ENCODE measurements around the gene UAP1.

Gene UAP1

DNA sequence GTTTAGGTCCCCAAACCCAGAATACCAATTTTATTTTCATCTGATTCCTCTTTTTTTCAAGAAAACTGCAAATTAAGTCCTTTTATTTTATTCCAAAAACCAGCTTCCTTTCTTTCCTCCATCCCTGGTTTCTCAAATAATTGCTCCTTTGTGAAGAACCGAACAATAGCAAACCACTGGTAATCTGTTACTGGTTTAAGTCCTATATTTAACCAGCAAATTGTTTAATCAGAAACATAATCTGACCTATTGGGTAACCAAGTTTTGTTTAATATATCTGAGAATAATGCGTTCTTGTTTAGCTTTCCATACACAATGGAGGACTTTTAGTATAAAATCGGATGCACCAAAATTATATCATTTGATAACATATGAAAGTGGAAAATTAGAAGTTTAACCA lies 57.6 kb downstream of the UAP1 start:
- DNase-seq = no peak

DNA sequence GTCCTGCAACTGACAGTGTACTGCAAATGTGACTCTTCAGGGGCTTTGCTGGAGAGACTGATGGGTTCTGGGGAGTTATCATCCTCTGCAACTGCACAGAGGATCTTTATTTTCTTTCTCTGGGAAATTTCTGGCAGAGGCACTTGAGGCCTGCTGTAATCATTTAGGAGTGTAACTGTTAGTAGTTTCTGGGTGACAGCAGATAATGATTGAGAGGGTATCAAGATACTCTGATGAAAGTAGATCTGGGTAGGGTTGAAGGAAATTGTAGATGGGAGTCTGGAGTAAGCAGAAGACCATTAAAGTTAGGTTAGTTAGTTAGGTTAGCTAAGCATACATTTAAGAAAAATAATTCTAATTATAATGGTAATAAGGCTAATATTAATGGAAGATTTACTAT lies 59.7 kb downstream of the UAP1 start:
- no peak for DNase-seq

- no peak for DNase-seq
These were observed 64.2 kb downstream of the UAP1 start for GRCh38 chr1:162625679-162626078.

- no peak for DNase-seq
These were observed 64.6 kb downstream of the UAP1 start for GRCh38 chr1:162626094-162626493.

- DNase-seq = no peak
These were observed 65.2 kb downstream of the UAP1 start for GRCh38 chr1:162626761-162627160.

- no peak for DNase-seq
These were observed 66.3 kb downstream of the UAP1 start for GRCh38 chr1:162627662-162628296.

DNA sequence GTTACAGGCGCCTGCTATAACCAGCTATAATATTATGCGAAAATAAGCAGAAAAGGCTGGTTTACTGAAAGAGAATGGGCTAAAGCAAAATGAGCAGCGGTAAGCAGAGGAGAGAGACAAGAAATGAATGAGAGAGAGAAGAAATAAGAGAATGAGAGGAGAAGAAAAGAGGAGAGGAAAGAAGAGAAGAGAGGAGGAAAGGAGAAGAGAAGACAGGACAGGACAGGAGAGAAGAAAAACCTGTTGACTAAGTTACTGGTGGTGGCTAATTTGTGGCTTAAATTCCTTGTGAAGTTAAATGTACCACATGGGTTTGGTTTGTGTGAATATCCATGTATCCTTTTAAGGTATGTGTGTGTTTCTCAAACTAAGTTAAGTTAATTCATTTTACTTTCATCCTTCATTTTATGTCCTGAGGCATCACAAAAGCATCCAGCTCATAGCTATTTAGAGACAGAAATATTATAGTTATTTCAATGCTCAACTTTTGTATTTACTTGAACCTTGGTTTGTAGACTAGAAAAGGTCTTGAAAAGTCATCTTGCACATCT lies 67.6 kb downstream of the UAP1 start:
- DNase-seq = no peak

DNA sequence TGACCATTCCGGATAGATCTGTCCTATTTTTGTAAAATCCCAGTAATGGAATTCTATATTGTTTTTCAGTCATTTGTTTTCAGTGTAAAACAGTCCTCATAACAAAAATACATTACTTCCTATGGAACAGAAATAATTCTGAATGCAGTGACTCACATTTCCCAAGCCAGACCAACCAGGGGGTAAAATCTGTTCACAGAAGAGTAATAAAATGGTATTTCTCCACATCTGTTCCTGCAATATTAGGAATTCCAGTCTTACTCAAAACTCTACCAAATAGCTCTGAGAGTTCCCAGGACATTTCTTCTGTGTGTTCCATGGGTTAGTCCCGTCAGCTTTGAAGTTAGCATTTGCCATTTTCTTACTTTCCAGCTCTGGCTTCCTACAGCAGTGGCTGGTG lies 68.1 kb downstream of the UAP1 start:
- no peak for DNase-seq

GRCh38 chr1:162631546-162632191 lies 70.1 kb downstream of the UAP1 start:
- no peak for DNase-seq

DNA sequence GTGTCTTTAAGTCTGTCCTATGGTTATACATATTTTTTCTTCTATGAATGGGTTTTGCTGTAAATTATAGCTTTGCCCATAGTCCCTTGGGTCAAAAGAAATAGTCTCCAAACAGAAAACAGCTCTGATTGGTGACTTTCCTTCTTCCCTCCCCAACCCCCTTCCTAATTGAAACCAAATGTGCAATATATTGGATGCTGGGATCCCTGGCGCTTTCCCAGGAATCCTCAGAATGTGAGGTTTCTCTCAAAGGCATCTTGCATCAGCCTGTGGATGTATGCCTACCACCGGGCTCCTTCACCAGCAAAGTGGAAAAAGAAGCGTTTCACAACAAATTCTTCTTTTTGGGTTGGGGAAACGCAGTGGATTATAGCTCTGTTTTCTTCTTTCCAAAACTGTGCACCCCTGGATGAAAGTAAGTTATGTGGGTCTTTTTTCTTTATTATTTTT lies 70.7 kb downstream of the UAP1 start, which contains the start of gene DDR2:
TSS of gene DDR2 (plus strand) at position 248 of the 450 bp plus-strand sequence. CDS start 86,600 bp downstream, outside the sequence.
- DNase-seq = no peak

- no peak for DNase-seq
These were observed 71.2 kb downstream of the UAP1 start for GRCh38 chr1:162632698-162633080.

DNA sequence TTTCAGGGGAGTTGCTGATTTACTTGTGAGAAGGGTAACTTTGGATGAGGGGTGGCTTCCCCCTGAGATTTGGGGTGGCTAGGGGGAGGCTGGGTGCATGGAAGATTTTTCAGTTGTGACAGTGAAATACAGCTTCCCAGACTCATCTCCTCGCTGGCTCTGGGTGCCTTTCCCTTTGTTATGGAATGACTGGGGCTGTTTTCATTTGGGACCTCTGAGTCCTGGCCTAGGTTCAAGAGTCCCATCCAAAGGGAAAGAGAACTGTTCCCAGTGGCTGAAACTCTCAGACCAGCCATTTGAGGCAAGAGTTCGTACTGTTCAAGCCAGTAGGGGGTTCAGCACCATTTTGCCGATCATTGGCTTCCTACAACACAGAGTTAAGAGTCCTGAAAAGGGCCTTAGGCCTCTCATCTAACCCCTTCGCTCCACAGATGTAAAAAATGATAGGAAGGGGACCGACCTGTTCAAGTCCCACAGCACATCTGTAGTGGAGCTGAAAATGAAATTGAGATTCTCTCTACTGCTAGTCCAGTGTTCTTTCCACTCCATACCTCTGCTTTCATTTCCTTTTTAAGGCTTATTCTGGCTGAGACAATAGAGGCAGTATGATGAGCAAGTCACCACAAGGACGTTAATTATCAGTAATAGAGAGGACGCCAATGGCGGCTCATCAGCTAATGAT lies 71.7 kb downstream of the UAP1 start:
- no peak for DNase-seq

DNA sequence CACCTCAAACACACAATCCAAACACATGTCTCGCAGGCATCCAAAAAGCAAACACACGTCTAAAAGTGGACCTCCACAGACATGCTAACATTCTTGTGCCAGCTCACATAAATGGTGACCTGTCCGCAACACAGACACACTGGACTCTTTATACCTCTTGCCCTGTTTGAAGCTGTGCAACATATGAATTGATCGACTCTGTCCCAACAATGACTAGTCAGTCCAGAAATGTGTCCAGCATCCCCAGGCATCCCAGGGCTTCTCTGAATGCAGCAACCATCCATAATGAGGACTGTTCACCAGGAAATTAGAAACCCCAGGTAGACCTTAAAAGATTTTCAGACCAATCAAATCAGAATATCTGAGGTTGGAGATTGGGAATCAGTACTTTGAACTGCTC lies 73.9 kb downstream of the UAP1 start:
- DNase-seq = no peak

DNA sequence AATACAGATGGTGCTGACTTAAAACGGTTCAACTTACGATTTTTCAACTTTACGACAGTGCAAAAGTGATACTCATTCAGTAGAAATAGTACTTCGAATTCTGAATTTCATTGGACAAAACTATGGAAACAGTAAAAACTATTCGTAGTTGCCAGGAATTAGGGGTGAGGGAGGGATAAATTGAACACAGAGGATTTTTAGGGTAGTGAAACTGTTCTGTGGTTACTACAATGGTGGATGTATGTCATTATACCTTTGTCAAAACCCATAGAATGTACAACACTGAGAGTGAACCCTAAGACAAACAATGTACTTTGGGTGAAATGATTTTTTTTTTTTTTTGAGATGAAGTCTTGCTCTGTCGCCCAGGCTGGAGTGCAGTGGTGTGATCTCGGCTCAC lies 78.2 kb downstream of the UAP1 start:
- DNase-seq = no peak

DNA sequence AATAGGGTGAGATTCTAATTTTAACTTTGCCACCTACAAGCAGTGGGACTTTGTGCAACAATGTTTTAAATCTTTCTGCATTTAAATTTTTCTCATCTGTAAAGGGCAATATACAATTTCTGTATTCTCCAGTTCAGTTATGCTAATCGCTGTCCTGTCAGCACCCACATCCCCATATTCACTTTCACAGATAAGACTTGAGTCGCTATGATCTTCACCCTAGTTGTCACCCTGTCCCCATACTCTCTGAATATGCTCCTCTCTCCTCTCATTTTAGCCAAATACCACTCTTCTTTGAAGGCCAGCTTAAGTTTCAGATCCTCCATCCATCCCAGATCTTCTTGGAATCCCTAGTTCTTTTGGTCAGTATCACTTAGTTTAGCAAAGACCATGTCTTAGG lies 79.6 kb downstream of the UAP1 start:
- DNase-seq = no peak

DNA sequence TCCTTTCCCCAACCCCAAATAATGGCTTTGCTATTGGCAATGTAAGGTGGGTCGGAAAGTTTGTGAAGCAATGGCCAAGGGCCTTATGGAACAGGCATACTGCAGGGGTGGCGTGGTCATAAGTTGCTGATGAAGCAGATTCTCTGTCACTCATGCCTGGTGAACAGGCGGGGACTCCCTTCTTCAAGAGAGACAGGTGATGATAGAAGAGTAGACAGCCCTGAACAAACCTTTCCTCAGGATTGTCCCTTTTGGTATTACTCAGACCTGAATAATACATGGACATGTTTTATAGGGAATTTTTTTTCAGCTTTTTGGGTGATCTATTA lies 83.4 kb downstream of the UAP1 start:
- no peak for DNase-seq

- no peak for DNase-seq
These were observed 84.1 kb downstream of the UAP1 start for GRCh38 chr1:162645666-162646065.

DNA sequence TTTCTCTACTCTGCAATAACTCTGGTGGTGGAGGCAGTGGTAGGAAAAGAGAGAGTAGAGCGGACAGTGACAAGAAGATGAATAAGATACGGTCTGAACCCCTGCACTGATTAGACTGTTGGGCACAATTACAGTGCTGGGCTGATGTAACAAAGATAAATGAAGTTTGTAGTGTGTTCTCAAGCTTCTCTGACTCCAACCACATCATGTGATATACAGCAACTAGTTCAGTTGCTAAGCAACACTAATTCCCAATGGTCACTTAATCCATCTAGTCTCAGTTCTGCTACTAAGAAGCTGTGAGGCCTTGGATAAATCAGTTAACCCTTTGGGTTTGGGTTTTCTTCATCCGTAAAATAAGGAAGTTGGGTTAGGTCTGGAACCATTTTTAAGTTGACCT lies 88.1 kb downstream of the UAP1 start:
- DNase-seq = no peak

Data from bone marrow (tissue), 2 donors.